A549 (cell line): ENCODE results near the gene PRR5L. TPM values are rescaled to one million over a fixed set of nuclear protein-coding genes. Genes with fewer than 3 reads are reported as not detected.

Source experiments
- ATAC-seq, 2 experiments: fragments of 200-7000 bp in 1 of 2; fragments of >200 bp in 1 of 2; cut with Nextera tagmentation in 1 of 2; cut with Tn5 transposase in 1 of 2; 3 replicates each; pipeline versions ENCODE4 v1.8.0 to v1.9.1; 2018 to 2020; ENCODE audit warnings: mild to moderate bottlenecking in 1 of 2, moderate library complexity in 1 of 2
- CTCF ChIA-PET: fragments of 300-600 bp; sonication (Branson Sonifier 250); formaldehyde crosslinking; extraction: SDS; loops from one replicate; lab custom pipeline; 2021; ENCODE audit warnings: antibody characterized with exemption, inconsistent platforms; lab: Yijun Ruan, JAX
- POLR2A ChIA-PET: fragments of 350-600 bp; formaldehyde crosslinking; extraction: SDS; loops from one replicate; lab custom pipeline; 2021; ENCODE audit warnings: antibody characterized with exemption, inconsistent platforms; lab: Yijun Ruan, JAX
- DNase-seq, 2 experiments: peaks; one replicate each; pipeline versions ENCODE4 v3.0.0 to v3.0.0-alpha.2; 2011 to 2016; ENCODE audit warnings: low read depth in 1 of 2, low spot score in 1 of 2
- FAIRE-seq: peaks from 2 replicates; lab custom pipeline; 2011; peaks lifted over from hg19 to GRCh38; lab: Jason Lieb, UNC
- H3K27ac ChIP-seq, 2 experiments: fragments of >200 bp; sonication (Bioruptor Twin); formaldehyde crosslinking; 3 replicates each; pipeline ENCODE4 v1.5.1; 2016 to 2017
- H3K4me1 ChIP-seq: fragments of >200 bp; sonication (Bioruptor Twin); formaldehyde crosslinking; 3 replicates; pipeline ENCODE4 v1.6.1; 2016
- H3K4me2 ChIP-seq: fragments of >200 bp; sonication (Bioruptor Twin); formaldehyde crosslinking; 3 replicates; pipeline ENCODE4 v1.6.1; 2016
- H3K4me3 ChIP-seq: fragments of >200 bp; sonication (Bioruptor Twin); formaldehyde crosslinking; 3 replicates; pipeline ENCODE4 v1.5.1; 2016
- H3K9me3 ChIP-seq: fragments of >200 bp; sonication (Bioruptor Twin); formaldehyde crosslinking; 3 replicates; pipeline ENCODE4 v1.6.1; 2016
- BCL3 ChIP-seq: fragments of >200 bp; sonication (Bioruptor Twin); formaldehyde crosslinking; IDR thresholded peaks from 3 replicates; pipeline ENCODE4 v1.6.1; 2016
- BHLHE40 ChIP-seq: IDR thresholded peaks from 2 replicates; pipeline ENCODE4 v1.6.1; 2012; ENCODE audit warnings: low read depth, low read length, inconsistent platforms
- CBX2 ChIP-seq: fragments of 200-600 bp; sonication (generic); IDR thresholded peaks from 2 replicates; pipeline ENCODE4 v1.6.1; 2016; ENCODE audit warnings: low read depth, mild to moderate bottlenecking, borderline replicate concordance
- CEBPB ChIP-seq, 2 experiments: fragments of >200 bp in 1 of 2; sonication (Bioruptor Twin) in 1 of 2; formaldehyde crosslinking in 1 of 2; IDR thresholded peaks; 2 replicates each; pipeline ENCODE4 v1.6.1; 2012 to 2016
- CHD2 ChIP-seq: fragments of 150-350 bp; IDR thresholded peaks from 2 replicates; pipeline ENCODE4 v1.6.1; 2014; ENCODE audit warnings: low read length; ENCODE audit not compliant: partially characterized antibody
- EHMT2 ChIP-seq: fragments of 200-600 bp; sonication (generic); IDR thresholded peaks from 2 replicates; pipeline ENCODE4 v1.6.1; 2016; ENCODE audit warnings: antibody characterized with exemption, low read depth, mild to moderate bottlenecking, moderate library complexity
- ELK1 ChIP-seq: fragments of 150-350 bp; IDR thresholded peaks from 2 replicates; pipeline ENCODE4 v1.6.1; 2014; ENCODE audit warnings: low read depth, mild to moderate bottlenecking, low read length
- EP300 ChIP-seq, 2 experiments: fragments of >200 bp; sonication (Bioruptor Twin); formaldehyde crosslinking; IDR thresholded peaks; 2 replicates in 1 of 2; 3 replicates in 1 of 2; pipeline ENCODE4 v1.6.1; 2016 to 2017
- FOSB ChIP-seq: fragments of 250-450 bp; sonication (Bioruptor Pico); IDR thresholded peaks from 2 replicates; pipeline ENCODE4 v1.5.0; 2020; ENCODE audit warnings: mild to moderate bottlenecking, moderate library complexity
- GATA3 ChIP-seq: IDR thresholded peaks from 2 replicates; pipeline ENCODE4 v1.6.1; 2012; ENCODE audit warnings: borderline replicate concordance
- HDAC2 ChIP-seq: fragments of 200-600 bp; sonication (generic); IDR thresholded peaks from 2 replicates; pipeline ENCODE4 v1.6.1; 2016
- HES2 ChIP-seq: fragments of >200 bp; sonication (Bioruptor Twin); formaldehyde crosslinking; IDR thresholded peaks from 2 replicates; pipeline ENCODE4 v1.6.1; 2016
- HOXA7 ChIP-seq: fragments of 250-450 bp; sonication (Bioruptor Pico); IDR thresholded peaks from 2 replicates; pipeline ENCODE4 v1.5.0; 2020; ENCODE audit warnings: mild to moderate bottlenecking, moderate library complexity
- HOXB5 ChIP-seq: fragments of 250-450 bp; sonication (Bioruptor Pico); IDR thresholded peaks from 2 replicates; pipeline ENCODE4 v1.5.0; 2020; ENCODE audit warnings: mild to moderate bottlenecking, moderate library complexity
- JUN ChIP-seq, 2 experiments: fragments of >200 bp; sonication (Bioruptor Twin); formaldehyde crosslinking; IDR thresholded peaks; 2 replicates in 1 of 2; 3 replicates in 1 of 2; pipeline ENCODE4 v1.6.1; 2016 to 2017
- JUNB ChIP-seq: fragments of >200 bp; sonication (Bioruptor Twin); formaldehyde crosslinking; IDR thresholded peaks from 2 replicates; pipeline ENCODE4 v1.6.1; 2016
- KDM5A ChIP-seq: fragments of 200-600 bp; sonication (generic); IDR thresholded peaks from 2 replicates; pipeline ENCODE4 v1.6.1; 2016; ENCODE audit warnings: antibody characterized with exemption, mild to moderate bottlenecking
- MAFK ChIP-seq: fragments of 450-650 bp; IDR thresholded peaks from 2 replicates; pipeline ENCODE4 v1.6.1; 2014; ENCODE audit not compliant: partially characterized antibody
- MYC ChIP-seq: IDR thresholded peaks from 2 replicates; pipeline ENCODE4 v1.6.1; 2012; ENCODE audit warnings: mild to moderate bottlenecking, inconsistent platforms, low read length, improper control_type of control experiment, borderline replicate concordance
- NPAS2 ChIP-seq: fragments of 250-450 bp; sonication (Bioruptor Pico); IDR thresholded peaks from 2 replicates; pipeline ENCODE4 v1.8.0; 2022; ENCODE audit warnings: mild to moderate bottlenecking, moderate library complexity, borderline replicate concordance
- NR3C1 ChIP-seq: fragments of >200 bp; sonication (Bioruptor Twin); formaldehyde crosslinking; IDR thresholded peaks from 3 replicates; pipeline ENCODE4 v1.6.1; 2017
- PBX3 ChIP-seq: IDR thresholded peaks from 2 replicates; pipeline ENCODE4 v1.6.1; 2012
- POLR2AphosphoS2 ChIP-seq: conservative IDR thresholded peaks from 2 replicates; pipeline ENCODE4 v1.6.1; 2012; ENCODE audit warnings: low read length, improper control_type of control experiment, inconsistent platforms
- RCOR1 ChIP-seq: fragments of 150-350 bp; IDR thresholded peaks from 2 replicates; pipeline ENCODE4 v1.6.1; 2014; ENCODE audit warnings: antibody characterized with exemption, low read length, low read depth
- SMC3 ChIP-seq: fragments of >200 bp; sonication (Bioruptor Twin); formaldehyde crosslinking; IDR thresholded peaks from 3 replicates; pipeline ENCODE4 v1.6.1; 2018; ENCODE audit warnings: inconsistent platforms
- USF2 ChIP-seq: fragments of 450-650 bp; IDR thresholded peaks from 2 replicates; pipeline ENCODE4 v1.6.1; 2014; ENCODE audit warnings: antibody characterized with exemption
- ZC3H11A ChIP-seq: fragments of 450-650 bp; IDR thresholded peaks from 2 replicates; pipeline ENCODE4 v1.6.1; 2014; ENCODE audit warnings: antibody characterized with exemption, mild to moderate bottlenecking
- ZNF302 ChIP-seq: fragments of 250-450 bp; sonication (Bioruptor Pico); IDR thresholded peaks from 2 replicates; pipeline ENCODE4 v1.9.0; 2021; ENCODE audit warnings: inconsistent platforms, mild to moderate bottlenecking, moderate library complexity
- WGBS: methylation state at CpG from one replicate; pipeline ENCODE4 v1.1.6; 2017; ENCODE audit errors: missing lambda C conversion rate; 5-methylcytosine and 5-hydroxymethylcytosine counted together
- polyA plus RNA-seq, 4 experiments: library from polyadenylated mRNA; depleted of rRNA in 3 of 4; stranded (reverse); fragments of >200 nt; fragmentation: RNase III in 1 of 4; extraction: RNeasy Plus Mini Kit Qiagen cat#74134 plus additional on column Dnase treatment in 1 of 4; gene quantifications; 2 replicates in 3 of 4; 3 replicates in 1 of 4; pipeline ENCODE4 v1.2.3, GENCODE V29; 2011 to 2017

Gene PRR5L
- polyA plus RNA-seq, 2 of the 4 experiments (the other 2 are of a cell fraction), result 6.9 to 12.1 TPM

- TF ChIP-seq ELK1 (no peak), EP300 (IDR thresholded peaks at IDR 0.05) (no peak), BCL3 (no peak), GATA3 (no peak), RCOR1 (no peak), MAFK (no peak), SMC3 (no peak), NR3C1 (no peak), FOSB (CRISPR knock-in tag) (no peak), JUN (IDR thresholded peaks at IDR 0.05) (no peak), HOXB5 (CRISPR knock-in tag) (no peak), HOXA7 (CRISPR knock-in tag) (no peak), KDM5A (no peak)
- Histone ChIP-seq H3K4me1 (peaks cover 29% of the 10 kb centered on the region), H3K4me3 (no peak overlapping the region), H3K27ac (no peak overlapping the region), H3K4me2 (no peak overlapping the region), H3K9me3 (no peaks in the 10 kb centered on the region)
- no peak for ATAC-seq
- ChIA-PET POLR2A (no interaction called here), CTCF (interaction anchor here (1.1 kb wide), 1 partner anchor 21 kb away, joined by 4 read pairs; no protein-coding TSS in a partner anchor)
- no peak for DNase-seq
- FAIRE-seq, result no peak
- WGBS, result 68% methylated on average over 8 of the region's 8 CpGs
Observed at GRCh38 chr11:36458129-36458915, 162.2 kb downstream of the PRR5L start.

- FAIRE-seq, result no peak
- H3K9me3 ChIP-seq, result no peaks in the 10 kb centered on the region
- no peak for ATAC-seq
- ChIA-PET POLR2A (no interaction called here), CTCF (interaction anchor here (1.1 to 3.8 kb wide), 2 partner anchors 20 kb away, joined by 4 to 19 read pairs; no protein-coding TSS in a partner anchor)
- H3K27ac ChIP-seq, result no peak overlapping the region
- H3K4me2 ChIP-seq, result no peak overlapping the region
- 91% methylated on average over 7 of the region's 7 CpGs for WGBS
- H3K4me1 ChIP-seq, result peaks cover 22% of the 10 kb centered on the region
- DNase-seq, result no peak
- no peak overlapping the region for H3K4me3 ChIP-seq
- no peak for TF ChIP-seq ZC3H11A
- TF ChIP-seq, all 56 proteins: peak for 0
Observed at GRCh38 chr11:36459046-36459445, 163.0 kb downstream of the PRR5L start.

- FAIRE-seq (no peak), ATAC-seq (no peak), DNase-seq (no peak)
- 82% methylated on average over 10 of the region's 10 CpGs for WGBS
- TF ChIP-seq KDM5A (no peak), POLR2AphosphoS2 (no peak), BHLHE40 (no peak), CBX2 (no peak), JUN (IDR thresholded peaks at IDR 0.05) (no peak), NPAS2 (no peak), JUNB (no peak), CHD2 (no peak), MAFK (no peak), CEBPB (IDR thresholded peaks at IDR 0.05) (no peak), MYC (no peak), FOSB (CRISPR knock-in tag) (no peak), USF2 (no peak), HDAC2 (no peak), HES2 (no peak), EHMT2 (no peak), PBX3 (no peak), ZNF302 (no peak)
- H3K27ac ChIP-seq, result no peak overlapping the region
- CTCF ChIA-PET, result interaction anchor here (1.2 to 3.8 kb wide), 2 partner anchors 18 to 33 kb away, joined by 3 to 19 read pairs; no protein-coding TSS in a partner anchor
- POLR2A ChIA-PET, result no interaction called here
- no peak overlapping the region for H3K4me2 ChIP-seq
- no peak overlapping the region for H3K4me3 ChIP-seq
- no peaks in the 10 kb centered on the region for H3K9me3 ChIP-seq
- peaks cover 11% of the 10 kb centered on the region for H3K4me1 ChIP-seq
Observed at GRCh38 chr11:36460220-36460619, 164.1 kb downstream of the PRR5L start.
